Gastrocnemius medialis (tissue), 4 donors: ENCODE measurements around the gene MED22. TPM values are rescaled to one million over a fixed set of nuclear protein-coding genes. Genes with fewer than 3 reads are reported as not detected.
"Not testable (repeated sequence)": the region's sequence is repeated elsewhere in the genome, so short reads cannot be mapped to it uniquely, and the experiment has no call there.

Experiments used
- ATAC-seq, 2 donors: fragments of 150-250 bp; one replicate each; pipeline ENCODE4 v1.9.1; 2016
- DNase-seq, 2 donors: peaks; one replicate each; pipeline ENCODE4 v3.0.0-alpha.2; 2019
- H3K27ac ChIP-seq, 4 donors: fragments of 200-600 bp; sonication (generic); 1 replicate in 1 of 4; 2 replicates in 3 of 4; pipeline ENCODE4 v1.5.1; 2016 to 2018; ENCODE audit warnings: mild to moderate bottlenecking in 2 of 4, moderate library complexity in 1 of 4
- H3K27me3 ChIP-seq, 3 donors: fragments of 200-600 bp; sonication (generic) in 2 of 3; 1 replicate in 1 of 3; 2 replicates in 2 of 3; pipeline versions ENCODE4 v1.5.1 to v1.6.0; 2016 to 2019; ENCODE audit warnings: mild to moderate bottlenecking in 1 of 3, moderate library complexity in 1 of 3
- H3K36me3 ChIP-seq, 2 donors: fragments of 200-600 bp; sonication (generic) in 1 of 2; one replicate each; pipeline ENCODE4 v1.5.1; 2017 to 2018
- H3K4me1 ChIP-seq, 2 donors: fragments of 200-600 bp; sonication (generic) in 1 of 2; one replicate each; pipeline ENCODE4 v1.5.1; 2016 to 2017; ENCODE audit warnings: mild to moderate bottlenecking in 2 of 2
- H3K4me3 ChIP-seq, 4 donors: fragments of 200-600 bp; sonication (generic) in 3 of 4; 1 replicate in 1 of 4; 2 replicates in 3 of 4; pipeline ENCODE4 v1.5.1; 2016 to 2019; ENCODE audit warnings: mild to moderate bottlenecking in 2 of 4
- H3K9me3 ChIP-seq, 3 donors: fragments of 200-600 bp; sonication (generic) in 2 of 3; 1 replicate in 1 of 3; 2 replicates in 2 of 3; pipeline ENCODE4 v1.5.1; 2016 to 2019
- CTCF ChIP-seq, 5 experiments: fragments of 450-650 bp in 3 of 5; fragments of 200-600 bp in 2 of 5; sonication (generic) in 2 of 5; IDR thresholded peaks in 4 of 5; conservative IDR thresholded peaks in 1 of 5; 1 replicate in 4 of 5; 2 replicates in 1 of 5; pipeline ENCODE4 v1.5.1; 2016 to 2019; ENCODE audit warnings: antibody characterized with exemption in 5 of 5, mild to moderate bottlenecking in 3 of 5, moderate library complexity in 3 of 5
- POLR2A ChIP-seq, 2 donors: fragments of 450-650 bp; IDR thresholded peaks; one replicate each; pipeline ENCODE4 v1.6.1; 2017; ENCODE audit warnings: antibody characterized with exemption in 2 of 2, mild to moderate bottlenecking in 2 of 2, moderate library complexity in 2 of 2
- in situ Hi-C, 4 donors: fragments of 200-750 bp; cut with MboI; loops; one replicate each; pipeline versions ENCODE4 v1.15.0 to v1.8.0; 2017; ENCODE audit warnings: low sequenced_read_pairs in 4 of 4
- intact Hi-C: fragments of 100-400 bp; cut with DNase I; formaldehyde crosslinking; loops from one replicate; pipeline ENCODE4 v1.15.1; 2023; ENCODE audit warnings: low total_unique reads
- total RNA-seq, 4 donors: library from RNA; depleted of rRNA; stranded (reverse); fragments of >200 nt; gene quantifications; one replicate each; pipeline versions ENCODE4 v1.1.0 to v1.2.3, GENCODE V29; 2016

Gene MED22
- total RNA-seq, 4 donors from 2014 or later: 8.5 to 23.4 (median 13.0) TPM

GRCh38 chr9:133320421-133320881 is 27.5 kb downstream of the MED22 start:
- Histone ChIP-seq H3K9me3 (no peaks in the 10 kb centered on the region), H3K36me3 (no peaks in the 10 kb centered on the region), H3K4me1 (no peaks in the 10 kb centered on the region), H3K27me3 (no peaks in the 10 kb centered on the region), H3K4me3 (no peak overlapping the region), H3K27ac (no peak overlapping the region)
- TF ChIP-seq CTCF (IDR thresholded peaks at IDR 0.05 in 4 of 5, conservative IDR thresholded peaks at IDR 0.05 in 1 of 5): no peak
- ATAC-seq (no peak), DNase-seq (no peak)
- intact Hi-C loops (no loop called here), in situ Hi-C loops (no loop called here)

GRCh38 chr9:133317551-133317950 is 30.4 kb downstream of the MED22 start:
- H3K9me3 ChIP-seq, H3K27ac ChIP-seq, H3K4me1 ChIP-seq, H3K27me3 ChIP-seq, H3K4me3 ChIP-seq, H3K36me3 ChIP-seq, intact Hi-C loops, DNase-seq, in situ Hi-C loops, ATAC-seq: not testable (repeated sequence)

GRCh38 chr9:133315997-133316396 is 31.9 kb downstream of the MED22 start:
- in situ Hi-C loops: no loop called here

GRCh38 chr9:133309608-133310007 is 38.3 kb downstream of the MED22 start:
- H3K4me3 ChIP-seq: no peak overlapping the region
- in situ Hi-C loops: no loop called here
- TF ChIP-seq CTCF (IDR thresholded peaks at IDR 0.05 in 4 of 5, conservative IDR thresholded peaks at IDR 0.05 in 1 of 5) (no peak), POLR2A (IDR thresholded peaks at IDR 0.05) (no peak)

More at GRCh38 chr9:133315997-133316396, 31.9 kb downstream of the MED22 start:
- ATAC-seq: no peak
- Histone ChIP-seq H3K36me3 (no peaks in the 10 kb centered on the region), H3K4me3 (no peak overlapping the region), H3K27ac (no peak overlapping the region), H3K27me3 (no peaks in the 10 kb centered on the region), H3K4me1 (no peaks in the 10 kb centered on the region), H3K9me3 (no peaks in the 10 kb centered on the region)
- no peak for TF ChIP-seq CTCF (IDR thresholded peaks at IDR 0.05 in 4 of 5, conservative IDR thresholded peaks at IDR 0.05 in 1 of 5)
- TF ChIP-seq POLR2A (IDR thresholded peaks at IDR 0.05): no peak
- intact Hi-C loops: no loop called here
- DNase-seq: no peak

GRCh38 chr9:133307301-133307700 is 40.6 kb downstream of the MED22 start:
- intact Hi-C loops (no loop called here), in situ Hi-C loops (no loop called here)
- no peaks in the 10 kb centered on the region for H3K4me1 ChIP-seq
- no peak overlapping the region for H3K4me3 ChIP-seq
- no peaks in the 10 kb centered on the region for H3K36me3 ChIP-seq
- H3K27ac ChIP-seq: no peak overlapping the region
- peaks cover 8 to 24% (median 9%) of the 10 kb centered on the region in 3 donors for H3K27me3 ChIP-seq
- TF ChIP-seq POLR2A (IDR thresholded peaks at IDR 0.05): no peak
- no peak for TF ChIP-seq CTCF (IDR thresholded peaks at IDR 0.05 in 4 of 5, conservative IDR thresholded peaks at IDR 0.05 in 1 of 5)
- ATAC-seq (no peak), DNase-seq (no peak)
- no peaks in the 10 kb centered on the region for H3K9me3 ChIP-seq

More at GRCh38 chr9:133309608-133310007, 38.3 kb downstream of the MED22 start:
- ATAC-seq (no peak), DNase-seq (no peak)
- Histone ChIP-seq H3K9me3 (no peaks in the 10 kb centered on the region), H3K27ac (no peak overlapping the region), H3K36me3 (no peaks in the 10 kb centered on the region), H3K4me1 (no peaks in the 10 kb centered on the region), H3K27me3 (peaks cover 3 to 14% (median 7%) of the 10 kb centered on the region in 3 donors)
- intact Hi-C loops: no loop called here
